Hippocampal formation (tissue), 2 donors: ENCODE measurements around the gene PTPN18.
A peak's percentile ranks its signal among the peaks of the same experiment; 100 is the strongest.

ENCODE experiments used
- DNase-seq, 2 donors: peaks; one replicate each; lab custom pipeline; 2025; lab: John Stamatoyannopoulos, UW

The PTPN18 gene

GRCh38 chr2:130339885-130340745, 15.7 kb upstream of the PTPN18 start:
- no peak for DNase-seq

- DNase-seq, result no peak
Measured at GRCh38 chr2:130341562-130342019, 14.3 kb upstream of the PTPN18 start.

- peak; percentile 90 to 93 for DNase-seq
Measured at GRCh38 chr2:130342020-130342532, 13.8 kb upstream of the PTPN18 start.

- peak; percentile 98 to 100 for DNase-seq
Measured at GRCh38 chr2:130342533-130343275, 13.2 kb upstream of the PTPN18 start, which contains the start of gene IMP4. Gene IMP4 (plus strand): TSS chr2:130342897. CDS start chr2:130342933, 36 bp downstream.

- DNase-seq, result no peak
Measured at GRCh38 chr2:130344578-130344977, 11.3 kb upstream of the PTPN18 start.

GRCh38 chr2:130345091-130345490, 10.8 kb upstream of the PTPN18 start:
- no peak for DNase-seq

- no peak for DNase-seq
Measured at GRCh38 chr2:130345611-130346010, 10.2 kb upstream of the PTPN18 start.

GRCh38 chr2:130346041-130346740, 9.7 kb upstream of the PTPN18 start:
- no peak for DNase-seq

- DNase-seq, result no peak
Measured at GRCh38 chr2:130346741-130347066, 9.2 kb upstream of the PTPN18 start.

- DNase-seq, result no peak
Measured at GRCh38 chr2:130347220-130347925, 8.5 kb upstream of the PTPN18 start.

GRCh38 chr2:130349174-130349573, 6.7 kb upstream of the PTPN18 start:
- no peak for DNase-seq

- DNase-seq, result no peak
Measured at GRCh38 chr2:130351711-130352110, 4.1 kb upstream of the PTPN18 start.

- DNase-seq, result no peak
Measured at GRCh38 chr2:130352237-130352636, 3.6 kb upstream of the PTPN18 start.

GRCh38 chr2:130353291-130354138, 2.3 kb upstream of the PTPN18 start:
- no peak for DNase-seq

GRCh38 chr2:130354139-130354428, 1.8 kb upstream of the PTPN18 start:
- no peak for DNase-seq

- no peak for DNase-seq
Measured at GRCh38 chr2:130355172-130355577, 681 bp upstream of the PTPN18 start.

- DNase-seq, result no peak
Measured at GRCh38 chr2:130357864-130358263, 2.0 kb downstream of the PTPN18 start.

GRCh38 chr2:130358420-130359350, 2.8 kb downstream of the PTPN18 start:
- DNase-seq, result no peak

- DNase-seq, result no peak
Measured at GRCh38 chr2:130359466-130359865, 3.6 kb downstream of the PTPN18 start.

- no peak for DNase-seq
Measured at GRCh38 chr2:130363479-130363878, 7.6 kb downstream of the PTPN18 start.
